GM18511 (cell line): ENCODE results near the gene PLCD3.
A peak's percentile ranks its signal among the peaks of the same experiment; 100 is the strongest.

Experiments
- ATAC-seq: cut with Tn5 transposase; IDR thresholded peaks from one replicate; pipeline ENCODE4 v1.9.1; 2021; ENCODE audit warnings: mild to moderate bottlenecking, moderate library complexity; ENCODE audit not compliant: unreplicated experiment

PLCD3 gene

GRCh38 chr17:45150911-45151809 is 18.8 kb upstream of the PLCD3 start:
- ATAC-seq, result no peak

- ATAC-seq, result no peak
Measured at GRCh38 chr17:45149669-45150664, 17.7 kb upstream of the PLCD3 start.

GRCh38 chr17:45149037-45149668 is 16.8 kb upstream of the PLCD3 start:
- ATAC-seq, result no peak

- ATAC-seq, result peak; percentile 59
Measured at GRCh38 chr17:45148183-45149036, 16.1 kb upstream of the PLCD3 start, which contains the start of gene HEXIM1. TSS of gene HEXIM1 (plus strand) at chr17:45148475. CDS start at chr17:45149191, 716 bp downstream.

- ATAC-seq, result peak; percentile 32
Measured at GRCh38 chr17:45147581-45148182, 15.4 kb upstream of the PLCD3 start.

- peak; percentile 5 for ATAC-seq
Measured at GRCh38 chr17:45146890-45147580, 14.7 kb upstream of the PLCD3 start.

- ATAC-seq, result no peak
Measured at GRCh38 chr17:45146592-45146889, 14.2 kb upstream of the PLCD3 start.

- no peak for ATAC-seq
Measured at GRCh38 chr17:45146166-45146565, 13.9 kb upstream of the PLCD3 start.

GRCh38 chr17:45145035-45145389 is 12.7 kb upstream of the PLCD3 start:
- no peak for ATAC-seq

GRCh38 chr17:45144199-45145034 is 12.1 kb upstream of the PLCD3 start:
- ATAC-seq, result no peak

GRCh38 chr17:45143767-45144198 is 11.5 kb upstream of the PLCD3 start:
- no peak for ATAC-seq

GRCh38 chr17:45143094-45143670 is 10.9 kb upstream of the PLCD3 start:
- ATAC-seq, result no peak

GRCh38 chr17:45139533-45139920 is 7.2 kb upstream of the PLCD3 start:
- no peak for ATAC-seq

- no peak for ATAC-seq
Measured at GRCh38 chr17:45138911-45139532, 6.7 kb upstream of the PLCD3 start.

GRCh38 chr17:45137561-45138305 is 5.4 kb upstream of the PLCD3 start:
- no peak for ATAC-seq

- ATAC-seq, result no peak
Measured at GRCh38 chr17:45136846-45137560, 4.7 kb upstream of the PLCD3 start.
